Measurements from ENCODE around the gene TEKT2.

- TF ChIP-seq CTCF (IDR thresholded peaks at IDR 0.05) (no peak), POLR2A (IDR thresholded peaks at IDR 0.05) (no peak)
Measured at GRCh38 chr1:36124404-36125128, 40.7 kb downstream of the TEKT2 start.
